T-helper 2 cell treated with Interferon-gamma antibody and Interleukin-4, amounts not matched to agents 100 ng/mL and 5 ng/mL, for 36 hours (primary cell): ENCODE data around the gene RGS6. TPM values are rescaled to one million over a fixed set of nuclear protein-coding genes. Genes with fewer than 3 reads are reported as not detected.

Source experiments
- intact Hi-C: fragments of 100-400 bp; cut with micrococcal nuclease; formaldehyde crosslinking; loops from one replicate; pipeline ENCODE4 v1.15.1; 2023
- total RNA-seq: library from RNA; stranded (reverse); gene quantifications from 2 replicates; pipeline ENCODE4 v1.2.3, GENCODE V29; 2022

RGS6 gene
- total RNA-seq, 1 donor from 2014 or later: 0.18 TPM

DNA sequence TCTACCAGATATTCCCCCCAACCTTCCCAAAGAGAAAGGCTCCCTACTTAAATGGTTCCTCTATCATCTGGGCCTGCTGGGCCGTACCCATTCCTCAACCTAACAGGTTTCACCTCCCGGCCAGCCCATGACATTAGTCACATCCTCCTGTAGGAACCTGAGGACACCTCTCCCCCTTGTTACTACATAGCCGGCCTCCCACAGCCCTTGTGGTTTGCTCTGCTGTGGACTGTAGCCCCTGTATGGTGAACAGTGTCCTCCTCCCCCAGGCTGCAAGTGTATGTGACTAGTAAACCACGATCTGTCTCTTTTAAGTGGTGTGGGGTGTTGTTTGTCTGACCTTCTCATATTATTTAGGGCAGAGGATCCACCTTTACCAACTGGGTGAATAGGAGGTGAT lies 371.7 kb downstream of the RGS6 start:
- intact Hi-C loops: no loop called here

DNA sequence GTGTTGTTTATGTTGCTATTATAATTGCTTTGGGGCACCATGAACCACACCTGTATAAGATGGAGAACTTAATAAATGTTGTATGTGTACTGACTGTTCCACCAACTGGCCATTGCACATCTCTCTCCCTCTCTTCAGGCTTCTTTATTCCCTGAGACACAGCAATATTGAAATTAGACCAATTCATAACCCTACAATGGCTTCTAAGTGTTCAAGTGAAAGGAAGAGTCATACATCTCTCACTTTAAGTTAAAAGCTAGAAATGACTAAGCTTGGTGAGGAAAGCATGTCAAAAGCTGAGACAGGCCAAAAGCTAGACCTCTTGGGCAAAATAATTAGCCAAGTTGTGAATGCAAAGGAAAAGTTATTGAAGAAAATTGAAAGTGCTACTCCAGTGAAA lies 373.3 kb downstream of the RGS6 start:
- intact Hi-C loops: no loop called here

DNA sequence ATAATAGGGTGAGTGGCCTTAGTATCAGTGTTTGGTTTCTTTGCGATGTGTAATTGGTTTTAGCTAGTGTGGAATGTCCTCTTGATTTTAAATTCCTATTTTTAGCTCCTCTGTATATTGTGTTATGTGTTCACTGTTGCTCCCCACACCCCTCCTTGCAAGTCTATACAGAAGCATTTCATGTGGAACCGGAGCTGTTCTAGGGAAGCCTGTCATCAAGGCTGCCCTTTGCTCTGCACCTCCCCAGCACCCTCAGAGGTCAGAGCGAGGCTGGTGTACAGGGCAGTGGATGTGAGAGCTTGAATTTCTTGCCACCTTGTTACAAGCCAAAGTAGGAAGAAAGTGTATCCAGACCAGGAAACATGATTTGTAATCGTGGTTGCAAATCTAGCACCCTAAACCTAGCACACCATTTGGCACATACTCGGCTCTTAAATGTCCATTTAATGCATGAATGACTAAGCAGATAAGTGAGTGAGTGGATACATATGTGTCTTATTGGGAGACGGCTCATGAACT lies 376.8 kb downstream of the RGS6 start:
- intact Hi-C loops: no loop called here

DNA sequence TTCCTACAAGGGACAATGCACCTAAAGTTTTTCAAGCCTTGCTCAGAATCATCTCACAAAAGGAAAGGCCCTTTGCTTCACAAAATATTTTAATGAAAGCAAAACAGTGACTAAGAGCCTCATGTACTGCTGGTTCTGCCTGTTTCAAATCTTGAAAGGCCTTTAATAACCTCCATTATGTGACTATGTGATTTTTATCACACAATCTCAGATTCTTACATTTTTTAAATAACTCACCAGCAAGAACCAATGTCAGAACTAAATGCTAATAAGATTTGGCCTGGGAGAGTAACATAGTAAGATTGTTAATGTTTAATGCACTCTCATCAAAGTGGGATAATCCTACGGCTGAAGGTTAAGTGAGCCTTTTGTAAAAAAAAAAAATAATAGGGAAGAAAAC lies 378.9 kb downstream of the RGS6 start:
- intact Hi-C loops: no loop called here

DNA sequence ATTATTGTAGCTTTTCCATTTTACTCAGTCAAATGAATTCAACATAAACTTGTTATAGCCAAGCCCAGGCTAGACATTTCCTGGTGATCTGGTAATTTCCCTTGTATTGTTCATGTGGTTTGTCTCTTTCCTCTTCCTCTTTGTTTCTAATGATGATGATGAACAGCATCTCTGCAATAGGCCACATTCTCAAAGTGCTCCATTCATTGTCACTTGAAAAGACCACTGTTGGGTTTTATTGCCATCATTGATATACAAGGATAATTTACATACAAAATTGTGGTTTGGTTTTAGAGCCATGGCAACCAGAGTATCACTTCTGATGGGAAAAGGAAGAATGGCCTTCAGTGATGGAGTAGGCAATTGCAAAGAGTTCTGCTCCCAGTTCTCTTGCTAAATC lies 379.3 kb downstream of the RGS6 start:
- intact Hi-C loops: no loop called here

DNA sequence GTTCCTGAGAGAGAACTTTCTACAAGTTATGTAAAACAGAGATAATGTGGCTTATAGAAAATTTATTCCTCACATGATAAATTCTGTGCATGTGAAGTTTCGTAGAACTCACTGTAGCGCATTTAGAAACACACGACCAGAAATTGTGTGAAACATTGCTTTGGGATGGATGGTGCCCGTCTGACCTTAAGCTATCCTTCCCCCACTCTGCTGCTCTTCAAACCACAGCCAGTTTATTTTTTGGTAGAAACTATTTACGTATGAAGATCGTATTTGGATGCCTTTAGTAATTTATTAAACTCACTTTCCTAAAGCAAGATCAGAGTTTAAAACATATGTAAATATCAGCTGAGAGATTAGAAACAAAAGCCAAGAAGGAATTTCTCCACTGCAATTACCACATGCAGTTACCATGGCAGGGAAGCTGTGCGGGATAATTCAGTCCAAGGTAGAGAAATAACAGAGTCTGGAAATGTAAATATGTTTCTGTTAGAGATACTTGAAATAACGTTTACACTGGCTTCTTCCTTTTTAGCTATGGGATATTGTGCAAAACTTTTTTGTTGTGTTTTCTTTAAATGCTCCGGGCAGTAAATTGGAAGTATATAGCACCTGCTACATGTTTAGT lies 382.7 kb downstream of the RGS6 start:
- intact Hi-C loops: no loop called here

DNA sequence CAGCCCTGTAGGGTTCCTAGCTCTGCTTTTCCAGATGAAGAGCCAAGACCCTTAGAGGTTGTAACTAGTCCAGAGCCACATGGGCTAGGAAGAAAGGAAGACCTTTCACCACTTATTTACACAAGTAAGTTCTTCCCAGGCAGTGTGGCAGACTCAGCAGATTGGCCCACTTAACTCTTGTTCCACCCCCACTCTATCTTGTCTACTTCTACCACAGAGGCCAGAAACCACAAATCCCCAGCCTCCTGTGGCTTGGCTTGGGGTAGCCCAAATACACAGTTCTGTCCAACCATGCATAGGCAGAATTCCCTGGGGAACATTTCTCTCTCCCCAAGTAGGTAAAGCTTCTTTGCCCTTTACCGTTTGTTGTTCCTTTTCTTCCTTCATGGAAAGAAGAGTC lies 383.5 kb downstream of the RGS6 start:
- intact Hi-C loops: no loop called here

DNA sequence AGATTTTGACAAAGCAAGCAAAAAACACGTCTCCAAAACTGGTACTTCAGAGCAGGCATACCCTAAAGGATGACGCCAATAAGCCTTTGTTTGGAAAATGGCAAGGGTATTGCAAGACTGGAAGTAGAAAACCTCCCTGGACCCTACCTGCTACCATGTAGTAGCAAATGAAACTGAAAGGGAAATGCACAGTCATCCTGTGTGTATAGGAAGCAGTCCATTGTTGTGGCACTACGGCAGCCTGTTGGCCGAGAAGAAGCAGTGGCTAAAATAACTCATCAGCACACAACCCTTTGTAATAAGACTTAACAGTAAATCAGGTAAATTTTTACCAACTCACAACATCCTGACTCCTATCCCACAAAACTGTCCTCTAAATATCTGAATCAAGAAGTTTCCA lies 386.4 kb downstream of the RGS6 start:
- intact Hi-C loops: no loop called here

DNA sequence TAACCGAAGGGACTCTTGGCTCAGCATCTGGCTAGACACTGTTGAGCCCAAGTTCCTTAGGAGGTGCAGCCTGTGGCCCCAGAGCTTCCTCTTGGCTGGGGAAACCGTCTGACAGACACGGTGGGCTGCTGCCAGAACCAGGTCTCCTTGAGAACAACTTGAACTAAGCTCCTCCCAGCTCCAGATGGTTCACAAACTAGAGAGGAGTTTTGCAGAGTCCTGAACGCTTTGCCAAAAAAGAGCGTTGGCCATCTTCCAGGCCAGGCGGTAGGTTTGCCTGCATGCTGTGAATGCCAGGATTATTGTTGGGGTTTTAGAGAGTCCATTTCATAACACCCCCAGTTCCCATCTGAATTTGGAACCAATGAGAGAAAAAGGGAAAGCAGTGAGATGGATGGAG lies 399.8 kb downstream of the RGS6 start:
- intact Hi-C loops: no loop called here

DNA sequence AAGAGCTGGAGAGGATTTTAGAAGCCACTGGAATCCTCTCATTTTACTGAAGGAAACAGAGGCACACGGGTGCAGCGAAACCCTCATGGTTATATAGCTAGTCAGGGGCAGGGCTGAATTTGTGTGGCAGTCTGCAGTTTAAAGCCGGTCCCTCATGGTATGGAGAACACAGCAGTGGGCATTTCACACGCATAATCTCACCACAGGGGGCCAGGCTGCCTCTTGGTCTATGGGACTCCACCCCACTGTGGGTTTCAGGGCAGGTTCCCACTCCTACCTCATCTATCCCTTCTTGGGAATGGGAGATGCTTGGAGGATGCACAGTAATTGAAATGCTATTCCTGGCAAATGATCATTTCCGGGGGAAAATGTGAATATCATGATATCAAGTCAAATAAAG lies 400.6 kb downstream of the RGS6 start:
- intact Hi-C loops: no loop called here

DNA sequence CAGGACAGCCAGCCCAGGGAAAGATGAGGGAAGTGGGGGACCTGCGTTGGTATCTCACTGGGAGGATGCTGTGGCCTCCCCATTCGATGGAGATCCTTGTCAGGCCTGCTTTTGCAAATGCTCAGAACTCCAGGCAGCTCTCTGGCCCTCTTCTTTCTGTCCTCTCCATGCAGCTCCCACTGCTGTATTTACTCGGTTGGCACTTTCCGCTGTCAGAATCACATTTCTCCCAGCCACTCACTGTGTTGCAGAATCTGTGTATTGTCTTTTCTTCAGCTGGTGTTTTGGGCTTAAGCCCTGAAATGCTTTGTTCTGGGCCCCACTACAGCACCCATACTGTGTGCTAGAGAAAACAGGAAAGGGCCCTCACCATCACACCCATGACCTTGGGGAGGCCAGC lies 401.1 kb downstream of the RGS6 start:
- intact Hi-C loops: no loop called here

DNA sequence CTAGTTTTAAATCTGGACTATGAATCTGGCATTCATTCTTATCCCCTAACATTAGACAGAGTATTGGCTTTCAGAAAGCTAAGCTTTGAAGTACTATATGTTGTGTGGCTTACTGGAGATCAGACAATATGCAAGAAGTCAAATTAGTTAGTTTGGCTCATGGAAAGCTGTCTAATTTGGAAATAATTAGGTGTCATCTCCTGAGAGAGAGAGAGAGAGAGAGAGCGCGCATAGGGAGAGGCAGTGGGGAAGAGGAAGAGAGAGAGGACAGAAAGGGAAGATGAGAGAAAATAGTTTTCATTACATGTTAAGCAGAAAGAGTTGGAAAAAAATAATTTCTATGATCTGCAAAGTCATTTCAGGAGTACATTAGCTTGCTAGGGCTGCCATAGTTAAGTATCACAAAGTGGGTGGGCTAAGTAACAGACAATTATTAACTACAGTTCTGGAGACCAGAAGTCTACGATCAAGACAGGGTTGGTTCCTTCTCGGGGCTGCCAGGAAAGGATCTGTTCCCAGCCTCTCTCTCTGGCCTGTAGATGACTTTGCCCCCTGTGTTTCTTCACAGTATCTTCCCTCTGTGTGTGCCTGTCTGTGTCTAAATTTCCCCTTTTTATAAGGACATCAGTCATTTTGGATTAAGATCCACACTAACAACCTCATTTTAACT lies 404.2 kb downstream of the RGS6 start:
- intact Hi-C loops: no loop called here

DNA sequence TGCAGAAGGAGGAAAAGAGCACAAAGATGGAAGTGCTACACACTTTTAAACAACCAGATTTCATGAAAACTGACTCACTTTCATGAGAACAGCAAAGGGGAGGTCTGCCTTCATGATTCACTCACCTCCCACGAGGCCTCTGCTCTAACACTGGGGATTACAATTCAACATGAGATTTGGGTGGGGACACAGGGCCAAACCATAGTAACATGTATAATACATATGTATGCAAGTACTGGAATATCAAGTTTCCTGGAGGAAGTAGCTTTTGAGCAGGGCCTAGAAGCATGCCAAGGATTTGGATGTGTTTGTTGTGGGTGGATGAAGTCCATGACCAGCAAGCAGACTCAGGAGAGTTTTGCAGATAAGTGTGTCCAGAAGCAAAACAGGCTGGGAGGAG lies 409.0 kb downstream of the RGS6 start:
- intact Hi-C loops: no loop called here

DNA sequence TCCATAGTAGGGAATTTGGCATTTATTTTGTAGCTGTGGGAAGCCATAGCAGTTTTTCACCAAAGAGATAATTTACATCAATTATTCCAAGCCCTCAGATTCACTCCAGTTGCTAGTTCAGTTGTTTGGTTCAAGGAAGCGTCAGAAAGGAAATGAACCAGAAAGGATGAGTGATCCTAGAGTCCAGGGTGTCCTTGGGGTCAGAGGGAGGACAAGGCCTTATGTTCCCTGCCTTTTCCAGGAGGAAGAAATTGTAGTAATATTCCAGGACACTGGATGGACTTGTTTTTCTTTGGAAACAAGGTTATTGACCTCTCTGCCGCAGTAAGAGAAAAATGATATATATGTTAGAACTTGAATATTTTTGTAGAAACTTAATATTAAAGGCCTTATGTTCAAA lies 409.5 kb downstream of the RGS6 start:
- intact Hi-C loops: no loop called here

DNA sequence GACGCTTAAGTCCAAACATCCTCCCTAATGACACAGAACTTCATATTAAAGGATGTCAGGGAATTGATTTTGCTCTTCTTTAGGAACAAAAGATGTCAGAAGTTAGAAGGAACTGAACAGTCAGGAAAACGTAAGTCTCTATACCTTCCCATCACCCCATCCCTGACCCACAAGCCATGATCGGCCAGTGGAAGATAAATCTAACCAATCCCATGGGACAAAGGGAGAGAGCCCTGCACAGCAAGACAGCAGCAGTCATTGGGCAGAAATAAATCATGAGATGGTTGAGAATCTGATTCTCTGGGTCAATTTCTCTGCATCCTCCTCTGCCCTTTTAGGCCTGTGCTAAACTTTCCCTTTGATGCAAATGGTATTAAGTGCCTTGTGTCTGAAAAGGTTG lies 414.9 kb downstream of the RGS6 start:
- intact Hi-C loops: no loop called here

DNA sequence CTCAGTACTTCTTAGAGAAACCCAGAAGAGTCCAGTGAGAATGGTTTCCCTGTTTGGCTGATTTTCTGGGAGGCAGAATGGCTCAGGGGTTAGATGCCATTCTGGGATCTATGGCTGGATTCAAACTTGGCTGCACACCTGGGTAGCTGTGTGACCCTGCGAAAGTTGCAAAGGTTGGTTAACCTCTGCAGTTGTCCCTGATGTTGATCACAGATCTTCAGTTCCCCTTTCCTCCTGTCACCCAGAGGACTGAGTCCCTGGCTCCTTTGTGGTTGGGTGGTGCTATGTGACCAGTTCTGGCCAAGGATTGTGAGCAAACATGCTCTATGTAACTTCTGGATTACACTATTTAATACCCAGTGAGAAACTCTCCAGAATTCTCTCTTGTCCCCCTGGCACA lies 418.0 kb downstream of the RGS6 start:
- intact Hi-C loops: no loop called here

DNA sequence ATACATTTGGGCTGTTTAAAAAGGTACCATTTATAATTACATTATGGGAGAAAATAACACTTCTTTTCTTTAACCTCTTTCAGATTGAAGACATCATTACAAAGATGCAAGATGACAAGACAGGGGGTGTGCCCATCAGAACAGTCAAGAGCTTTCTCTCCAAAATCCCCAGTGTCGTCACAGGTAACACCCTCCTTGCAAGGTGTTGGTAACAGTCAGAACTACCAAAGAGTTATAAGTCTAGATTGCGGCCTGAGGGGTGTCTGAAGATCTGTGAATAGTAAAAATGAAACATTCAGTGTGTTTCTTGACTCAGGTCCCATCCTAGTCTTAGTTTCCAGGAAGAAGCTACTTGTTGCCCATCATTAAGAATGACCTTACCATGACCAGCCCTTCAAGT lies 419.8 kb downstream of the RGS6 start:
- intact Hi-C loops: no loop called here

DNA sequence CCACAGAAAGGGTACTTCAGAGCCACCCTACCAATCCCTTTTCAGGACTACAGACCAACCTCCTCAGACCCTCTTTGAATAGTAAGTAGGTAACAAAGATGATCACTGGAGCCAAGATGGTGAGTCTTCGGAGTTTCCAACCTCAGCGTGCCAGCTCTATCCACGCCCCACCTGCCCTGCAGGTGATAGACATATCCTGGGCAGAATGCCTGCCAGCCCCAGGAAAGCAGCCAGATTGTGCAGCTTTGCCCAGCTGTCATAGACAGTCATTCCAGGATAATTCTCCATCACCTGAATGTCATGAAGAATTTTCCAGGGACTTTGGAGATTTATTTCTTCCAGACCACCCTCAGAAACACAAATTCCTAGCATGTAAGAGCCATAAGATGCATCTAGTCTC lies 434.4 kb downstream of the RGS6 start:
- intact Hi-C loops: no loop called here

DNA sequence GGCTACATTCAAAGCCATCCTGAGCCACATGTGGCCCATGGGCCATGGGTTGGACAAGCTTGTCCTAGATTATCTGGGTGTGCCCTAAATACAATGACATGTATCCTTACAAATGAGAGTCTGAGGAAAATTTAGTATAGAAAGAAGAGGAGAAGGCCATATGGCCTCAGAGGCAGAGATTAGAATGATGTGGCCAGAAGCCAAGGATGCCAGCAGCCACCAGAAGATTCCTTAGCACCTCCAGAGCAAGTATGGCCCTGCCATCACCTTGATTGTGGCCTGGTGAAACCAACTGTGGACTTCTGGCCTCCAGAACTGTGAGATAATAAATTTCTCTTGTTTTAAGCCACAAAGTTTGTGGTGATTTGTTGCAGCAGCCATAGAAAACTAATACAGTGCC lies 436.9 kb downstream of the RGS6 start:
- intact Hi-C loops: no loop called here

DNA sequence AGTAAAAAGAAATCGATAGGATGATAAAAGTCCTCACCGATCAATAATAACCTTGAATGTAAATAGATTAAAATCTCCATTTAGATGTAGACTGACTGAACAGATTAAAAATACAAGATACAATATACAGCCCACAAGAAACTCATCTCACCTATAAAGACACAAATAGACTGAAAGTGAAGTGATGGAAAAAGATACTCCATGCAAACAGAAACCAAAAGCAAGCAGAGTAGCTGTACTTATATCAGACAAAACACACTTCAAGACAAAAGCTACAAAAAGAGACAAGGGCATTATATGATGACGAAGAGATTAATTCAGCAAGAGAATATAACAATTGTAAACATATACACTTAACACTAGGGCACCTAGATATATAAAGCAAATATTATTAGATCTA lies 444.8 kb downstream of the RGS6 start:
- intact Hi-C loops: no loop called here

DNA sequence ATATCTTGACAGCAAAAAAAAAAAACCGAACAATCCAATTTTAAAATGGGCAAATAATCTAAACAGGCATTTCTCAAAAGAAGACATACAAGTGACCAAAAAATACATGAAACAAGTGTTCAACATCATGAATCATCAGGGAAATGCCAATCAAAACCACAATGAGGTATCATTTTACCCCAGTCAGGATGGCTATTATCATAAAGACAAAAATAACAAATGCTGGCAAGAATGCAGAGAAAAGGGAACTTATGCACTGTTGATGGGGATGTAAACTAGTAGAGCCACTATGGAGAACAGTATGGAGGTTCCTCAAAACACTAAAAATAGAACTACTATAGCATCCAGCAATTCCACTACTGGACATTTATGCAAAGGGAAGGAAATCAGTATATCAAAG lies 448.2 kb downstream of the RGS6 start:
- intact Hi-C loops: loop anchor here (5.0 kb wide), 1 partner anchor 117 kb away; no protein-coding TSS in a partner anchor

DNA sequence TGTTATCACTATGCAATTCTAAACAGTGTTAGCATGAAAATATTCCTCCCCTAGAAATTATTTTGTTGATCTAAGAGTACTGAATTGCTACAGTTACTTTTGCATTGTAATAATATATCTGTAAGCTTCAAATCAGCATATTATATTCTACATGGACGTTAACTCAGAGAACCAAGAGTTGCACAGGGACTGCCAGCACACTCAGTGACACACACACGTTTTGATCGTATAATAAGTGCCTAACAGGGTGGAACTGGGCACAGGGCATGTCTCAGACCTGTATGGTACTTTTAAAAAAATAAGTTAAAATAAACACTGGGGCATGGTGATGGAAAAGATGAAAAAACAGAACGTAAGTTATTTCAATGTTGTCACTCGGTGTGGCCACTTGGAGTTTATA lies 451.6 kb downstream of the RGS6 start:
- intact Hi-C loops: loop anchor here (5.0 kb wide), 1 partner anchor 113 kb away; no protein-coding TSS in a partner anchor

DNA sequence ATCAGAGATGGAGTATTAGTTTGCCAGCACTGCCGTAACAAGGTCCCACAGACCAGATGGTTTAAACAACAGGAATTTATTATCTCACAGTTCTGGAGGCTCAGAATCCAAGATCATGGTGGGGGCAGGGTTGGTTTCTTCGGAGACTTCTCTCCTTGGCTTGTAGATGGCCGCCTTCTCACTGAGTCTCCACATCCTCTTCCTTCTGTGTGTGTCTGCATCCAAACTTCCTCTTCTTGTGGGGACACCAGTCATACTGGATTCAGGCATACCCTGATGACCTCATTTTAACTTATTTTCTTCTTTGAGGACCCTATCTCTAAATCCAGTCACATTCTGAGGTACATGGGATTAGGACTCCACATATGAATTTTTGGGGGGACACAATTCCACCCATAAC lies 455.5 kb downstream of the RGS6 start:
- intact Hi-C loops: no loop called here
